CD4-positive, alpha-beta T cell treated with Interleukin-17A for 1 hour (primary cell): ENCODE results near the gene GPHN.

Source experiments
- DNase-seq: peaks from one replicate; pipeline ENCODE4 v3.0.0-alpha.2; 2020

Gene GPHN

GRCh38 chr14:67186789-67187584 is 679.0 kb downstream of the GPHN start:
- DNase-seq = no peak

GRCh38 chr14:67187826-67188225 is 679.9 kb downstream of the GPHN start:
- DNase-seq = no peak

- no peak for DNase-seq
Measured at GRCh38 chr14:67188326-67188725, 680.4 kb downstream of the GPHN start.

GRCh38 chr14:67191768-67192290 is 683.9 kb downstream of the GPHN start:
- no peak for DNase-seq

DNA sequence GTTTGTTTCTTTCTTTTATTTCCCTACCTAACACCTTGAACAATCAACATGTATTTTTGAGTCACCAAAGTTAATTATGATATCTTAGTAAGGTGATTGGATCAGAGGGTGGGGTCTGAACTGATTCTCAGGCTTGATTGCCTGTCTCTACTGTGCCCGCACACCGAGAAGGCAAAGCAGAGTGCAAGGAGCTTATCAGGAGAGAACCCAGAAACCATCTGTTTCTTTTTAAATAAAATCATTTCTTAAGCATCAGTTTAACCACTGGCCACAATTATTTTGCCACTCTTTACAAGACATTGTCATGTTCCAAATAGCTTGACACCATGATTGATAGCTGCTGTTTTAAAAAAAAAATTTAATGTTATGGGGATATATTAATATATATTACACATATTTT is 684.4 kb downstream of the GPHN start:
- DNase-seq = no peak

DNA sequence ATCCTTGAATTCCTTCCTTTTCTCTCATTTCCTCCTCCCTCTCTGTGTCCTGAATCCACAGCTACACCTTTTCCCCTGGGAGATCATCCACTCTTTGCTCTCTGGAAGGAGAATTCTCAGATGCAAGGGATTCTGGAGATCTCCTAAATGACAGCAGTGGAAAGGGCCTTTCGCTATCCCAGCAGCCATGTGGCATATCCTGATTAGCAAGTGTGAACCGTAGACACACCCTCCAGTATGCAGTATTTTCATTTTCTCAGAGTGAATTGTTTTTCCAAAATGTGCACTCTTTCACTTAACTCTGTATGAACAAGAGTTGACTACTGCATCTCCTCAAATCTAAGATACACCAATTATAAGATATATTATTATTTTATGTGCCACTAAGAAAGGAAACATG is 687.3 kb downstream of the GPHN start:
- no peak for DNase-seq

DNA sequence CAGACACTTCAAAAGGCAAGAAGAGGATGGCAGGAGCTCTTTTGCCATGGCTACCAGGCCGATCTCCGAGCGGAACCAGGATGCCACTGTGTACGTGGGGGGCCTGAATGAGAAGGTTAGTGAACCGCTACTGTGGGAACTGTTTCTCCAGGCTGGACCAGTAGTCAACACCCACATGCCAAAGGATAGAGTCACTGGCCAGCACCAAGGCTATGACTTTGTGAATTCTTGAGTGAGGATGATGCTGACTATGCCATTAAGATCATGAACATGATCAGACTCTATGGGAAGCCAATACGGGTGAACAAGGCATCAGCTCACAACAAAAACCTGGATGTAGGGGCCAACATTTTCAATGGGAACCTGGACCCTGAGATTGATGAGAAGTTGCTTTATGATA is 691.1 kb downstream of the GPHN start:
- DNase-seq = no peak

DNA sequence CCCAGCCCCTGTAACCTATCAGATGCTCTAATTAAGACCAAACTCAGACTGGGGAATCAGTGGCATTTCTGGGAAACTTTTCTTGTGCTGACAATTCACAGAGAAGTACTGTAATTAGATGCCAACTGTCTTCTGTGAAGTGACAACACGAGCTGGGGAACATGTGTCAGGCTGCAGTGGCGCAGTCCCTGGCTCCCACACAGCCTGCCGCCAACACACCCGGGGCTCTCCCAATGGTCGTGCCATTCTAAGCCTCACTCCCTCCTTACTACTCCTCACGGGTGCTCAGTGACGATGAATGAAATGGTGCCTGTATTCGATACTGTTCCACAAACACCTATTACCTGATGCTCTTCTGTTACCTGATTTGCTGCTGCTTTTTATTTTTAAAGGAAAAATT is 699.9 kb downstream of the GPHN start:
- no peak for DNase-seq

DNA sequence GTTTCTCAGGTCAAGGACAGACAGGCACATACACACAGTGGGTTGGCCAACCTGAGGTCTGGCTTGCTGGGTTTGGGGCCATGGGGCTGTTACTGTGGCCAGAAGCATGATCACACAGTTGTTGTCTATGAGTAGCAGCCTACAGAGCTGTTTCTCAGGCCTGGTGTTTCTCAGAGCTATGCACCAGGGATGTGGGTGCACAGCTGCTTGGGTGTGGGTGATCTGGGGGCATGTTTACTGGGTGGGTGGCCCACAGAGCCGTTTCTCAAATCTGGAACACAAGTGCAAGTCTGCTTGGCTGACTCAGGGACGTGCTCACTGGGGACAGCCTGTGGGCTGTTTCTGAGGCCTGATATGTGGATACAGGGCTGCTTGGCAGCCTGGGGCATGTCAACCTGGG is 710.2 kb downstream of the GPHN start:
- no peak for DNase-seq

DNA sequence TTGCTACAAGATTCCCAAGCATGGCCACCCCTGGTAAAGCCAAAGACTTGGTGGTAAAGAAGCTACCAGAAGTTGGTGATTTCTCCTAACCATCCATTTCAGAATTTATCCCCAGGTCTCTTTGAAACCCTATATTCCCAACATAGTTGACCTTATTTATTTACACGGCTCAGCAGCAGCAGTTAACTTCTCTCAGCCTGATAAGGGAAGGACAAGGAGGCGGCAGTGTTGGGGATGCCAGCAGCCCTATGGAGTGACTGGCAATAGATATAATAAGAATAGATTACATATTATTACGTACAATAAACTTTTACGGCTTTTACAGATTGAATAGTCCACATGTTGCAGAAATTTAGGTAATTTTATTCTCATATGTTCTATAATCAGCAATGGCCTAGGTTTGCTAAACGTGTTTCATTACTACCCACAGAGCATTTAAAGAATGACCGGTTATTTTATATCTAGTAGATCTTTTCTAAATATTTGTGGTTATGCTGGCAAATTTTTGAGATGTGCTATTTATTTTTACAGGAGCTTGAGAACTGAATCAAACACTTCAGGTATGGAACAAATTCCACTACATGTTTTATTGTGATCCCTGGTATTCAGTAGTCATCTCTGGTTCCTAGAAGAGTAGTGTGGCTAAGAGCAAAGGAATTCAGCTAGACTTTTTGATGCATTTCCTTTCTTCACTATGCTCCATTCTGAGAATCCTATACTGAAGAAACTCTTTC is 713.5 kb downstream of the GPHN start:
- no peak for DNase-seq

- no peak for DNase-seq
Measured at GRCh38 chr14:67221982-67222328, 714.0 kb downstream of the GPHN start.

DNA sequence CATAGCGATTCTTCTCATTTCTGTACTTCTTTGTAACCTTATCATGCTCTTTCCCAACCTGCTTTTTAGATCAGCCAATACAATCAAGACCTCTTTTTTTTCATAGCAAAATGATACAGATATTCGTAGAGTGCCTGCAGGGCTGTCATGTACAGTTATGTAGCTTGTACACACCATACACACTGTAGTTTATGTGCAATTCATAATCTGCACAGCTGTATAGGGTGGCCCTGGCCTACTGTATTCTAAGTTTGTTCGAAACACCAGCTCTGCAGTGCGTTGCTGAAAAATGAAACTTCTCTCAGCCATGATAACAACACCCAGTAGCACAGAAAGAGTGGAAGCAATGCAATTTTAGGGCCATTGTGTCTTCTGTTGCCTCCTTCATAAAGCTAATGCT is 717.6 kb downstream of the GPHN start:
- DNase-seq = no peak

DNA sequence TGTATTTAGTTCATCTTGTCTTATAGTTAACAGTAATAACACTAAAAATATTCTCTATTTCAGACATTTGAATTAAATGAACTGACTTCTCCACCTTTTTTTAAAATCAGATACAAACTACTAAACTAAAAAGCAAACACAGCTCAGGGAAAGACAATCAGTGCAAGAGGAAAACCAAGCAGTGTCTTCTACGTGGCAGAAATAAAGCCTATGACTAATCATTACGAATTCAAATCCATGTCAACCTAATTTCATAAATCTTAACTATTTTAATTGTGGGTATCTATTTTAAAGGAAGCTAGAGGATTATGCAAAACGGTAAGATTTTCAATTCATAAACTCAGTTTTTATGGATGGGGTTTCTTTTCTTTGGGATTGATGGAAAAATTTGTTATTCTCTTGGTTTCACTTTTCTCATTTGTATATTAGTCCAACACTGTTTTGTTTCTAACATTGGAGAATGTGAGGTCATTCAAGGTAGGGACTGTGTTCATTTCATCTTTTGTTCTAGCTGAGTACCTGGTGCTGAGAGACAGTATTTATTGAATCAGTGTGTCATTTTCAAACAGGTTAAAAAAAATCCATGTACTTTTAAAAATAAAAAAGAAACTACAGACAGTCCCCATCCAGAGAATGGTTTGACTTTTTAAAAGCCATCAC is 720.5 kb downstream of the GPHN start:
- no peak for DNase-seq
